RCC 7860 (cell line): ENCODE data around the gene TEX10.
"Not testable (repeated sequence)": the region's sequence is repeated elsewhere in the genome, so short reads cannot be mapped to it uniquely, and the experiment has no call there.

Experiments
- DNase-seq: peaks from one replicate; pipeline ENCODE4 v3.0.0-alpha.2; 2015; ENCODE audit warnings: low spot score
- FAIRE-seq: peaks from 2 replicates; lab custom pipeline; 2012; peaks lifted over from hg19 to GRCh38; lab: Jason Lieb, UNC

The TEX10 gene

GRCh38 chr9:100351508-100351907 lies 1.2 kb downstream of the TEX10 start:
- FAIRE-seq, result no peak
- DNase-seq, result no peak

GRCh38 chr9:100350188-100350587 lies 2.6 kb downstream of the TEX10 start:
- FAIRE-seq, result no peak

GRCh38 chr9:100346836-100347235 lies 5.9 kb downstream of the TEX10 start:
- DNase-seq, result no peak
- no peak for FAIRE-seq

More at GRCh38 chr9:100350188-100350587, 2.6 kb downstream of the TEX10 start:
- DNase-seq, result no peak

- FAIRE-seq (no peak), DNase-seq (no peak)
Measured at GRCh38 chr9:100341889-100342288, 10.9 kb downstream of the TEX10 start.

GRCh38 chr9:100340224-100340623 lies 12.5 kb downstream of the TEX10 start:
- DNase-seq (no peak), FAIRE-seq (no peak)

DNA sequence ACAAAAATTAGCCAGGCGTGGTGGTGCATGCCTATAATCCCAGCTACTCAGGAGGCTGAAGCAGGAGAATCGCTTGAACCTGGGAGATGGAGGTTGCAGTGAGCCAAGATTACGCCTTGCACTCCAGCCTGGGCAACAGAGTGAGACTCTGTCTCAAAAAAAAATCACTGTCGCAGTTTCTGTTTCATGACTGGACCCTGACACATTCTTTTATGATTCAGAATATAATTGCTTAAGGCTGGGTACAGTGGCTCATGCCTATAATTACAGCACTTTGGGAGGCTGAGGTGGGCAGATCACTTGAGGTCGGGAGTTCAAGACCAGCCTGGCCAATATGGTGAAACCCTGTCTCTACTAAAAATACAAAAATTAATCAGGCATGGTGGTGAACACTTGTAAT lies 14.0 kb downstream of the TEX10 start:
- DNase-seq, FAIRE-seq: not testable (repeated sequence)

- FAIRE-seq (peak; percentile 89), DNase-seq (peak; percentile 52)
Measured at GRCh38 chr9:100324594-100325200, 28.0 kb downstream of the TEX10 start.

- FAIRE-seq (peak; percentile 78), DNase-seq (no peak)
Measured at GRCh38 chr9:100322954-100323536, 29.7 kb downstream of the TEX10 start.

GRCh38 chr9:100317706-100318105 lies 35.0 kb downstream of the TEX10 start:
- DNase-seq, result peak; percentile 35
- peak; percentile 86 for FAIRE-seq

- DNase-seq (no peak), FAIRE-seq (no peak)
Measured at GRCh38 chr9:100315561-100315960, 37.2 kb downstream of the TEX10 start.

DNA sequence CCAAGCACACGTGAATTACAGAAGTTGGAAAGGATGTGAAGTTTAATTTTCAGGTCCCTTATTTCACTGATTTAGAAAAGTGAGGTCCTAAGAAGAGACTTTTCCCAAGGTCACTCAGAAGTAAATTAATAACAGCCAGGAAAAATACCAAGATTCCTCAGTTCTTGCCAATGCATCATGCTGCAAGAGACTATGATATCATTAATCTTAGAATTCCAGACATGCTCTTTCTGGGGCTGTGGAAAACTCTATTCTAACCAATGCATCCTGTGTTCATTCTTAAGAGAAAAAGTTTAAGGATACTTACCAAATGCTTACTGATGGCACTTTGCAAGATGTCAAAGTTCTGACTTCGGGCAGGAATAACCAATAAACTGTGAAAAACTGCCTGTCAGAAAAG lies 42.8 kb downstream of the TEX10 start:
- DNase-seq (peak; percentile 16), FAIRE-seq (peak; percentile 69)

DNA sequence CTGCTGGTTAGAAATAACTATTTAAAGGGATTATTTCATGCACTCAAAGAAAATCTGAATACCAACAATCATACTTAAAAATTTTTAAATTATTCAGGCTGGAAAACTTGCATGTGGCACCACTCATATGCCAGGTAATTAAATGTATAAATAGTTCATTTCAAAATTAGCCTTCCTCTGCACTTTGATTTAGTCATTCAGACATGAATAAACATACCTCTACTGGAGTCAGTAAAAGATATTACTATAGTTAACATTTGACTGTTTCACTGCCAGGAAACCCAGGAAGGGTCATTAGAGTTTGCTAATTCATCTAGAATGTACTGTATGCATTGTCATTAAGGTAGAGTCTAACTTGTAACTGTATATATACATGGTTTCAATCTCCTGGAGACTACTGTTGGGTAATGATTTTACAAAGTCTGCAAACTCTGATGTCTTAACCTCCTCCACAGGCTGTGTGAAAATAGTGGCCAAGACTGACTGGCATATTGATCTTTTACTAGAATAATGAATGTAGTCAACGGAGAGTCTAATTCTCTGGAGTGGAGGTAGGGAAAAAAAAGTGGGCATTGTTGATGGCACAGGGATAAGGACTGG lies 43.7 kb downstream of the TEX10 start:
- FAIRE-seq (no peak), DNase-seq (no peak)

DNA sequence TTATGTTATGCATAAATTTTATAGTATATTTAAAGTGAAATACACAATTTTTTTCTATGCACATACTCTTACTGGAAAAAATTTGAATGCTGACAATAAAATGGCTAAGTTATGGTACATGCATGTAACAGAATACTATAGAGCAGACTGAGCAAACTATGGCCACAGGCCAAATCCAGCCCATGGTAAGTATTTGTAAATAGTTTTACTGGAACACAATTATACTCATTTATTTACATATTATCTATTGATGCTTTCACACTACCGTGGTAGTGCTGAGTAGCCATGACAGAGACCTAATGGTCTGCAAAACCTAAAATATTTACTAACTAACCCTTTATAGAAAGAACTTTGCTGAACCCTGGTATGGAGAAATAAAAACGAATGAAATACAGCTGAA lies 45.7 kb downstream of the TEX10 start:
- DNase-seq (no peak), FAIRE-seq (no peak)

- FAIRE-seq (no peak), DNase-seq (no peak)
Measured at GRCh38 chr9:100306283-100306682, 46.5 kb downstream of the TEX10 start.

DNA sequence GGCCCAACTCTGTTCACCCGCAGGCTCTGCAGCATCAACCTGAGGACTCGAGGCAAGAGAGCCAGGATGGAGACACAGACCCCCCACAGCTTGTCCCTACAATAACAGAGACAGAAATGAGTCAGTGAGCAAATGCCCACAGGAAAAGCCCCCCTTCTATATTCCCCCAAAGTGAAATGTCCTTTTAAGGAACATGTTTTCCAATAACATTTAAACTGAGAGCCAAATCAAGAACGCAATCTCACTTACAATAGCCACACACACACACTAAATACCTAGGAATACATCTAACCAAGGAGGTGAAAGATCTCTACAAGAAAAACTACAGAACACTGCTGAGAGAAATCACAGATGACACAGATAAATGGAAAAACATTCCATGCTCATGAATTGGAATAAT lies 49.0 kb downstream of the TEX10 start:
- FAIRE-seq (no peak), DNase-seq (no peak)

DNA sequence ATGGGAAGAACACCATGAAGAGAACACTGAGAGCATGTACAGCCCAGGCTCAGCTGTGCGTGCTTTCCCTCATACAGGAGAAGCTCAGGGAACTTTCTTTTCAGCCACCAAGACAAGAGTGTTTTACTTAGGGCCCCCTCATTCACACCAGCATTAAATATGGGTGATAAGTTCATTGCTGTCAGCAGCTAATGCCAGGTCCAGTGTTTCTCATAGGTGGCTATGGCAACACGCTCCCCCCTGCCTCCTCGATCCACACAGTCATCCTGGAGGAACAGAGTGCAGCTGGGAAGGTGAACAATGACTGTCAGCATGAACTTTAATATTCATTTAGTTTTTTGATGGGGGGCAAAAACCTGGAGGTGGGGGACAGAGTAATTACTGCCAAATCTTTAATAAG lies 54.4 kb downstream of the TEX10 start:
- FAIRE-seq, result no peak

GRCh38 chr9:100296407-100296806 lies 56.3 kb downstream of the TEX10 start:
- DNase-seq (no peak), FAIRE-seq (no peak)

More for the DNA sequence above, 54.4 kb downstream of the TEX10 start:
- DNase-seq, result no peak

DNA sequence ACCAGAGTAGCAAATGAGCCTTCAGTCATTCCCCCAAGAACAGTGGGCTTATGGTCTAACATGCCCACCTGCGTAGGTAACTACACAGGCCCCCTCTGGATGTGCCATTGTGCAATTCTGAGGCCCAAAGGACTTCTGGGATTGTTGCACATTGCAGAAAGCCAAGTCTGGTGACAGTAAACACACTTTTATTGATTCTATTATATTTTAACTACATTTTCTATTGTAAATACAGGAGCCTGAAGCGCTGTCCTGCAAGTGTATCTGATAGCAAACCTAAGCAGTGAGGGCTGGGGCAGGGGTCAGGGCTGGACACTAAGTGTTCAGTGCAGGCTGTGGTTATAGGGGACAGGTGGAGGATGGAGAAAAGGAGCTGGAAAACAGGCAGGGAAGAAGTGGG lies 57.5 kb downstream of the TEX10 start:
- FAIRE-seq (no peak), DNase-seq (no peak)

GRCh38 chr9:100294806-100295205 lies 57.9 kb downstream of the TEX10 start:
- FAIRE-seq (no peak), DNase-seq (no peak)

GRCh38 chr9:100294341-100294740 lies 58.4 kb downstream of the TEX10 start:
- FAIRE-seq, result no peak
- no peak for DNase-seq

- FAIRE-seq (no peak), DNase-seq (no peak)
Measured at GRCh38 chr9:100292414-100292813, 60.3 kb downstream of the TEX10 start.

- DNase-seq (no peak), FAIRE-seq (no peak)
Measured at GRCh38 chr9:100290714-100291113, 62.0 kb downstream of the TEX10 start.
